Liver (tissue), 9 donors: ENCODE measurements around the gene CSTPP1. TPM values are rescaled to one million over a fixed set of nuclear protein-coding genes. Genes with fewer than 3 reads are reported as not detected.

Experiments used
- DNase-seq: peaks from one replicate; pipeline ENCODE4 v3.0.0-alpha.2; 2017; ENCODE audit warnings: low spot score
- H3K27ac ChIP-seq, 2 donors: one replicate each; pipeline ENCODE4 v1.7.0; 2013; ENCODE audit warnings: inconsistent platforms in 2 of 2, low read length in 2 of 2, control low read depth in 1 of 2, low read depth in 1 of 2, mild to moderate bottlenecking in 1 of 2
- H3K27me3 ChIP-seq, 4 donors: one replicate each; pipeline versions ENCODE4 v1.6.1 to v1.7.0; 2013; ENCODE audit warnings: low read length in 3 of 4, inconsistent platforms in 1 of 4, mild to moderate bottlenecking in 1 of 4, moderate library complexity in 1 of 4; ENCODE audit not compliant: control insufficient read depth in 4 of 4, insufficient read depth in 4 of 4
- H3K36me3 ChIP-seq, 4 donors: one replicate each; pipeline versions ENCODE4 v1.6.1 to v1.7.0; 2013; ENCODE audit warnings: low read length in 3 of 4, mild to moderate bottlenecking in 3 of 4, low read depth in 1 of 4, moderate library complexity in 1 of 4; ENCODE audit not compliant: control insufficient read depth in 4 of 4, insufficient read depth in 3 of 4
- H3K4me1 ChIP-seq, 4 donors: one replicate each; pipeline versions ENCODE4 v1.6.1 to v1.7.0; 2013; ENCODE audit warnings: low read length in 3 of 4, mild to moderate bottlenecking in 3 of 4, moderate library complexity in 1 of 4; ENCODE audit not compliant: control insufficient read depth in 4 of 4, insufficient read depth in 4 of 4
- H3K4me3 ChIP-seq, 3 donors: one replicate each; pipeline versions ENCODE4 v1.6.1 to v1.7.0; 2013; ENCODE audit warnings: low read length in 3 of 3, control low read depth in 1 of 3, low read depth in 1 of 3, mild to moderate bottlenecking in 1 of 3
- H3K9ac ChIP-seq, 2 donors: one replicate each; pipeline ENCODE4 v1.7.0; 2013; ENCODE audit warnings: low read length in 2 of 2, mild to moderate bottlenecking in 2 of 2, moderate library complexity in 2 of 2, control low read depth in 1 of 2, low read depth in 1 of 2
- H3K9me3 ChIP-seq, 4 donors: one replicate each; pipeline versions ENCODE4 v1.6.1 to v1.7.0; 2013; ENCODE audit warnings: low read length in 3 of 4; ENCODE audit not compliant: control insufficient read depth in 4 of 4
- EGR1 ChIP-seq, 2 donors: IDR thresholded peaks; 2 replicates each; pipeline ENCODE4 v1.6.1; 2016 to 2018; ENCODE audit warnings: antibody characterized with exemption in 2 of 2, low read depth in 2 of 2
- FOXA1 ChIP-seq: IDR thresholded peaks from 2 replicates; pipeline ENCODE4 v1.6.1; 2016; ENCODE audit warnings: antibody characterized with exemption
- FOXA2 ChIP-seq: IDR thresholded peaks from 2 replicates; pipeline ENCODE4 v1.6.1; 2016; ENCODE audit warnings: antibody characterized with exemption
- GABPA ChIP-seq, 2 donors: IDR thresholded peaks in 1 of 2; conservative IDR thresholded peaks in 1 of 2; 2 replicates each; pipeline ENCODE4 v1.6.1; 2016; ENCODE audit warnings: antibody characterized with exemption in 2 of 2, mild to moderate bottlenecking in 1 of 2, moderate library complexity in 1 of 2
- HNF4A ChIP-seq, 2 donors: conservative IDR thresholded peaks; 2 replicates each; pipeline ENCODE4 v1.6.1; 2016; ENCODE audit warnings: antibody characterized with exemption in 2 of 2, mild to moderate bottlenecking in 2 of 2
- HNF4G ChIP-seq: IDR thresholded peaks from 2 replicates; pipeline ENCODE4 v1.6.1; 2016; ENCODE audit warnings: antibody characterized with exemption
- JUND ChIP-seq, 2 donors: IDR thresholded peaks; 2 replicates each; pipeline ENCODE4 v1.6.1; 2016; ENCODE audit warnings: antibody characterized with exemption in 2 of 2
- NR2F2 ChIP-seq: IDR thresholded peaks from 2 replicates; pipeline ENCODE4 v1.6.1; 2016; ENCODE audit warnings: antibody characterized with exemption
- RAD21 ChIP-seq, 2 donors: IDR thresholded peaks; 2 replicates each; pipeline ENCODE4 v1.6.1; 2016; ENCODE audit warnings: antibody characterized with exemption in 2 of 2, mild to moderate bottlenecking in 2 of 2
- RXRA ChIP-seq, 2 donors: IDR thresholded peaks; 2 replicates each; pipeline ENCODE4 v1.6.1; 2017 to 2018; ENCODE audit warnings: antibody characterized with exemption in 2 of 2, mild to moderate bottlenecking in 1 of 2
- SP1 ChIP-seq: IDR thresholded peaks from 2 replicates; pipeline ENCODE4 v1.6.1; 2018; ENCODE audit warnings: antibody characterized with exemption, mild to moderate bottlenecking
- TAF1 ChIP-seq: conservative IDR thresholded peaks from 2 replicates; pipeline ENCODE4 v1.6.1; 2016; ENCODE audit warnings: antibody characterized with exemption, mild to moderate bottlenecking
- YY1 ChIP-seq: IDR thresholded peaks from 2 replicates; pipeline ENCODE4 v1.6.1; 2016; ENCODE audit warnings: antibody characterized with exemption, mild to moderate bottlenecking
- WGBS: extraction: QIAGEN DNeasy Blood & Tissue Kit; methylation state at CpG from one replicate; pipeline ENCODE4 v1.1.7; 2013; 5-methylcytosine and 5-hydroxymethylcytosine counted together
- polyA plus RNA-seq, 2 donors: library from polyadenylated mRNA; stranded (reverse) in 1 of 2; unstranded in 1 of 2; fragments of 200-250 nt in 1 of 2; fragments of >200 nt in 1 of 2; fragmentation: Nextera tagmentation in 1 of 2; extraction: Ambion mirVana in 1 of 2; gene quantifications; one replicate each; pipeline versions ENCODE4 v1.2.1 to v1.2.3, GENCODE V29; 2013 to 2015
- total RNA-seq, 2 donors: library from RNA; depleted of rRNA; stranded (reverse); fragments of >200 nt; gene quantifications; one replicate each; pipeline ENCODE4 v1.2.3, GENCODE V29; 2014
- TF ChIP-seq, protein P1 (sequence below): IDR thresholded peaks from 2 replicates; pipeline ENCODE4 v1.6.1; 2016; ENCODE audit warnings: antibody characterized with exemption, mild to moderate bottlenecking
- TF ChIP-seq, protein P2 (sequence below): IDR thresholded peaks from 2 replicates; pipeline ENCODE4 v1.6.1; 2016; ENCODE audit warnings: antibody characterized with exemption
- TF ChIP-seq, protein P3 (sequence below): IDR thresholded peaks from 2 replicates; pipeline ENCODE4 v1.6.1; 2016; ENCODE audit warnings: antibody characterized with exemption
- TF ChIP-seq, protein P4 (sequence below): fragments of 150-350 bp; IDR thresholded peaks from 2 replicates; pipeline ENCODE4 v1.5.1; 2017; ENCODE audit warnings: improper control_type of control experiment, low read depth, low read length; ENCODE audit not compliant: missing input control
- TF ChIP-seq, protein P5 (sequence below): IDR thresholded peaks from 2 replicates; pipeline ENCODE4 v1.6.1; 2016; ENCODE audit warnings: antibody characterized with exemption
- donor health status: healthy.
- donor health status: healthy.
- donor health status: healthy.
- donor health status: healthy.
- donor health status: healthy.

Gene CSTPP1
- total and polyA plus RNA-seq, 4 donors = 5.4 to 6.6 (median 5.7) TPM

DNA sequence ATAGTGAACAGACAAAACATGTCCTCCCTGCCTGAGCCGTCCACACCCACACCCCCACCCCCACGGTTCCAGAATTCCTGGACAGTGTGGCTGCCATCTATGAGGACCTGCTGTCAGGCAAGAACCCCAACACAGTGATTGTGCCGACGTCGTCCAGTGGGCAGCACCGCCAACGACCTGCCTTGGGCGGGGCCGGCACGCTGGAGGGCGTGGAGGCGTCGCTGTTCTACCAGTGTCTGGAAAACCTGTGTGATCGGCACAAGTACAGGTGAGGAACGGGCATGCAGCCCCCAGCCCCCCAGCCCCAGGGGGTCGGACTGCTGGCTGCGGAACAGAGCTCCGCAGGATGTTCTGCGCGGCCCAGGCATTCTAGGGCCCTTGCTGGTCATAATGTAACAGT, 220.4 kb downstream of the CSTPP1 start:
- no peak for DNase-seq
- Histone ChIP-seq H3K27ac (no peak overlapping the region), H3K4me3 (no peak overlapping the region), H3K9me3 (no peaks in the 10 kb centered on the region), H3K4me1 (peaks cover 0 to 4% (median 0%) of the 10 kb centered on the region in 4 donors), H3K36me3 (no peaks in the 10 kb centered on the region), H3K27me3 (no peaks in the 10 kb centered on the region), H3K9ac (no peak overlapping the region)
- TF ChIP-seq RAD21 (IDR thresholded peaks at IDR 0.05) (no peak), RXRA (IDR thresholded peaks at IDR 0.05) (no peak), YY1 (no peak), GABPA (IDR thresholded peaks at IDR 0.05 in 1 of 2, conservative IDR thresholded peaks at IDR 0.05 in 1 of 2) (no peak), FOXA1 (no peak), SP1 (no peak), HNF4G (no peak), HNF4A (conservative IDR thresholded peaks at IDR 0.05) (no peak), NR2F2 (no peak)
- TF ChIP-seq, protein P1, sequence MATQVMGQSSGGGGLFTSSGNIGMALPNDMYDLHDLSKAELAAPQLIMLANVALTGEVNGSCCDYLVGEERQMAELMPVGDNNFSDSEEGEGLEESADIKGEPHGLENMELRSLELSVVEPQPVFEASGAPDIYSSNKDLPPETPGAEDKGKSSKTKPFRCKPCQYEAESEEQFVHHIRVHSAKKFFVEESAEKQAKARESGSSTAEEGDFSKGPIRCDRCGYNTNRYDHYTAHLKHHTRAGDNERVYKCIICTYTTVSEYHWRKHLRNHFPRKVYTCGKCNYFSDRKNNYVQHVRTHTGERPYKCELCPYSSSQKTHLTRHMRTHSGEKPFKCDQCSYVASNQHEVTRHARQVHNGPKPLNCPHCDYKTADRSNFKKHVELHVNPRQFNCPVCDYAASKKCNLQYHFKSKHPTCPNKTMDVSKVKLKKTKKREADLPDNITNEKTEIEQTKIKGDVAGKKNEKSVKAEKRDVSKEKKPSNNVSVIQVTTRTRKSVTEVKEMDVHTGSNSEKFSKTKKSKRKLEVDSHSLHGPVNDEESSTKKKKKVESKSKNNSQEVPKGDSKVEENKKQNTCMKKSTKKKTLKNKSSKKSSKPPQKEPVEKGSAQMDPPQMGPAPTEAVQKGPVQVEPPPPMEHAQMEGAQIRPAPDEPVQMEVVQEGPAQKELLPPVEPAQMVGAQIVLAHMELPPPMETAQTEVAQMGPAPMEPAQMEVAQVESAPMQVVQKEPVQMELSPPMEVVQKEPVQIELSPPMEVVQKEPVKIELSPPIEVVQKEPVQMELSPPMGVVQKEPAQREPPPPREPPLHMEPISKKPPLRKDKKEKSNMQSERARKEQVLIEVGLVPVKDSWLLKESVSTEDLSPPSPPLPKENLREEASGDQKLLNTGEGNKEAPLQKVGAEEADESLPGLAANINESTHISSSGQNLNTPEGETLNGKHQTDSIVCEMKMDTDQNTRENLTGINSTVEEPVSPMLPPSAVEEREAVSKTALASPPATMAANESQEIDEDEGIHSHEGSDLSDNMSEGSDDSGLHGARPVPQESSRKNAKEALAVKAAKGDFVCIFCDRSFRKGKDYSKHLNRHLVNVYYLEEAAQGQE = no peak
- TF ChIP-seq, protein P2, sequence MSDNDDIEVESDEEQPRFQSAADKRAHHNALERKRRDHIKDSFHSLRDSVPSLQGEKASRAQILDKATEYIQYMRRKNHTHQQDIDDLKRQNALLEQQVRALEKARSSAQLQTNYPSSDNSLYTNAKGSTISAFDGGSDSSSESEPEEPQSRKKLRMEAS = no peak
- TF ChIP-seq, protein P3, sequence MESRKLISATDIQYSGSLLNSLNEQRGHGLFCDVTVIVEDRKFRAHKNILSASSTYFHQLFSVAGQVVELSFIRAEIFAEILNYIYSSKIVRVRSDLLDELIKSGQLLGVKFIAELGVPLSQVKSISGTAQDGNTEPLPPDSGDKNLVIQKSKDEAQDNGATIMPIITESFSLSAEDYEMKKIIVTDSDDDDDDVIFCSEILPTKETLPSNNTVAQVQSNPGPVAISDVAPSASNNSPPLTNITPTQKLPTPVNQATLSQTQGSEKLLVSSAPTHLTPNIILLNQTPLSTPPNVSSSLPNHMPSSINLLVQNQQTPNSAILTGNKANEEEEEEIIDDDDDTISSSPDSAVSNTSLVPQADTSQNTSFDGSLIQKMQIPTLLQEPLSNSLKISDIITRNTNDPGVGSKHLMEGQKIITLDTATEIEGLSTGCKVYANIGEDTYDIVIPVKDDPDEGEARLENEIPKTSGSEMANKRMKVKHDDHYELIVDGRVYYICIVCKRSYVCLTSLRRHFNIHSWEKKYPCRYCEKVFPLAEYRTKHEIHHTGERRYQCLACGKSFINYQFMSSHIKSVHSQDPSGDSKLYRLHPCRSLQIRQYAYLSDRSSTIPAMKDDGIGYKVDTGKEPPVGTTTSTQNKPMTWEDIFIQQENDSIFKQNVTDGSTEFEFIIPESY = no peak
- TF ChIP-seq, protein P4, sequence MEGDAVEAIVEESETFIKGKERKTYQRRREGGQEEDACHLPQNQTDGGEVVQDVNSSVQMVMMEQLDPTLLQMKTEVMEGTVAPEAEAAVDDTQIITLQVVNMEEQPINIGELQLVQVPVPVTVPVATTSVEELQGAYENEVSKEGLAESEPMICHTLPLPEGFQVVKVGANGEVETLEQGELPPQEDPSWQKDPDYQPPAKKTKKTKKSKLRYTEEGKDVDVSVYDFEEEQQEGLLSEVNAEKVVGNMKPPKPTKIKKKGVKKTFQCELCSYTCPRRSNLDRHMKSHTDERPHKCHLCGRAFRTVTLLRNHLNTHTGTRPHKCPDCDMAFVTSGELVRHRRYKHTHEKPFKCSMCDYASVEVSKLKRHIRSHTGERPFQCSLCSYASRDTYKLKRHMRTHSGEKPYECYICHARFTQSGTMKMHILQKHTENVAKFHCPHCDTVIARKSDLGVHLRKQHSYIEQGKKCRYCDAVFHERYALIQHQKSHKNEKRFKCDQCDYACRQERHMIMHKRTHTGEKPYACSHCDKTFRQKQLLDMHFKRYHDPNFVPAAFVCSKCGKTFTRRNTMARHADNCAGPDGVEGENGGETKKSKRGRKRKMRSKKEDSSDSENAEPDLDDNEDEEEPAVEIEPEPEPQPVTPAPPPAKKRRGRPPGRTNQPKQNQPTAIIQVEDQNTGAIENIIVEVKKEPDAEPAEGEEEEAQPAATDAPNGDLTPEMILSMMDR = no peak
- 96% methylated on average over 20 of the region's 20 CpGs for WGBS

DNA sequence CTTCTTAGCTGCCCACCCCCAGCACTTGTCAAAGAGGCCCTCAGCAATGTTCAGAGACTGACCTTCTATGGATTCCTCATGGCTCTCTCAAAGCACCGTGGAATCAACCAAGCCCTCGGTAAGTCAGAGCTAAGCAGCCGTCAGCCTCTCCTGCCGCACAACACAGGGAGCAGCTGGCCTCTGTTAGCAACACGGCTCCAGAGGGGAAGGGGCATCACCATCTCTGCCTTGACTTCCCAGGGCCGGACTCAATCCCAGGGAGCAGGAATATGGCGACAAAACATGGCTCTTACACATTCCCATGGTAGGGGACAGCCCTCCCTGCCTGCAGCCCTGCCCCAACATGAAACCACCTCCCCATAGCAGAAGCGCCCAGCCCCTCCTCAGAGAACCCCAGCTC, 221.2 kb downstream of the CSTPP1 start:
- Histone ChIP-seq H3K36me3 (no peaks in the 10 kb centered on the region), H3K27me3 (no peaks in the 10 kb centered on the region), H3K27ac (no peak overlapping the region), H3K4me3 (no peak overlapping the region), H3K9me3 (no peaks in the 10 kb centered on the region), H3K9ac (no peak overlapping the region), H3K4me1 (peaks cover 0 to 5% (median under 1%) of the 10 kb centered on the region in 4 donors)
- 94% methylated on average over 8 of the region's 8 CpGs for WGBS
- no peak for DNase-seq
- TF ChIP-seq GABPA (IDR thresholded peaks at IDR 0.05 in 1 of 2, conservative IDR thresholded peaks at IDR 0.05 in 1 of 2) = no peak
- TF ChIP-seq EGR1 (IDR thresholded peaks at IDR 0.05; ENCODE audit: low read depth in 2 of 2) = no peak
- no peak for TF ChIP-seq TAF1
- TF ChIP-seq NR2F2 = no peak
- TF ChIP-seq, protein P5, sequence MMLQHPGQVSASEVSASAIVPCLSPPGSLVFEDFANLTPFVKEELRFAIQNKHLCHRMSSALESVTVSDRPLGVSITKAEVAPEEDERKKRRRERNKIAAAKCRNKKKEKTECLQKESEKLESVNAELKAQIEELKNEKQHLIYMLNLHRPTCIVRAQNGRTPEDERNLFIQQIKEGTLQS = no peak
- TF ChIP-seq FOXA2 = no peak
- no peak for TF ChIP-seq FOXA1
- TF ChIP-seq SP1 = no peak
- TF ChIP-seq, protein P4 = no peak
- TF ChIP-seq RAD21 (IDR thresholded peaks at IDR 0.05) = no peak
- no peak for TF ChIP-seq HNF4A (conservative IDR thresholded peaks at IDR 0.05)
- TF ChIP-seq HNF4G = no peak
- no peak for TF ChIP-seq RXRA (IDR thresholded peaks at IDR 0.05)
- TF ChIP-seq JUND (IDR thresholded peaks at IDR 0.05) = no peak
- TF ChIP-seq, protein P1 = no peak
